Measurements from ENCODE around the gene HMG20B.

DNA sequence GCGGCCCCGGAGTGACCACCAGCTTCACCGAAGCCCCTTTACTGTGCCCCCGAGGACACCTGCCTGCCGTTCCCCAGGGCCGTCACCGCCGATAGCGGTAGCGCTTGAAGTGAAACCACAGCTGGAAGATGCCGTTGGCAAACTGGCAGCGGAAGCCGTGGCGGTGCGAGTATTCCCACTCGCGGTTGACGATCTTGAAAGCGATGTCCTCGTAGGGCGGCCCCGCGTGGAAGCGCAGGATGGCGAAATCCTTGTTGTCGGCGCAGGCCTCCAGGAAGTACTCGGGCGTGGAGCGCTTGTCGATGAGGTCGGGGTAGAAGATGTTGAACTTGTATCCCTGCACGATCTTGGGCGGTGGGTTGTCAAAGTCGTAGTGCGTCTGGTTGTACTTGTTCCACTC is 39.1 kb downstream of the HMG20B start:
- TF ChIP-seq, protein P1, sequence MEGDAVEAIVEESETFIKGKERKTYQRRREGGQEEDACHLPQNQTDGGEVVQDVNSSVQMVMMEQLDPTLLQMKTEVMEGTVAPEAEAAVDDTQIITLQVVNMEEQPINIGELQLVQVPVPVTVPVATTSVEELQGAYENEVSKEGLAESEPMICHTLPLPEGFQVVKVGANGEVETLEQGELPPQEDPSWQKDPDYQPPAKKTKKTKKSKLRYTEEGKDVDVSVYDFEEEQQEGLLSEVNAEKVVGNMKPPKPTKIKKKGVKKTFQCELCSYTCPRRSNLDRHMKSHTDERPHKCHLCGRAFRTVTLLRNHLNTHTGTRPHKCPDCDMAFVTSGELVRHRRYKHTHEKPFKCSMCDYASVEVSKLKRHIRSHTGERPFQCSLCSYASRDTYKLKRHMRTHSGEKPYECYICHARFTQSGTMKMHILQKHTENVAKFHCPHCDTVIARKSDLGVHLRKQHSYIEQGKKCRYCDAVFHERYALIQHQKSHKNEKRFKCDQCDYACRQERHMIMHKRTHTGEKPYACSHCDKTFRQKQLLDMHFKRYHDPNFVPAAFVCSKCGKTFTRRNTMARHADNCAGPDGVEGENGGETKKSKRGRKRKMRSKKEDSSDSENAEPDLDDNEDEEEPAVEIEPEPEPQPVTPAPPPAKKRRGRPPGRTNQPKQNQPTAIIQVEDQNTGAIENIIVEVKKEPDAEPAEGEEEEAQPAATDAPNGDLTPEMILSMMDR (IDR thresholded peaks at IDR 0.05) = no peak
- TF ChIP-seq POLR2A (IDR thresholded peaks at IDR 0.05) (no peak), POLR2AphosphoS5 (IDR thresholded peaks at IDR 0.05) (no peak)
